CD14-positive monocyte (primary cell): ENCODE data around the gene SMG6. TPM values are rescaled to one million over a fixed set of nuclear protein-coding genes. Genes with fewer than 3 reads are reported as not detected.
A peak's percentile ranks its signal among the peaks of the same experiment; 100 is the strongest.

ENCODE experiments used
- DNase-seq, 3 donors: peaks; one replicate each; pipeline ENCODE4 v3.0.0-alpha.2; 2011 to 2022
- H2AFZ ChIP-seq: 2 replicates; pipeline ENCODE4 v1.6.0; 2012; ENCODE audit warnings: mild to moderate bottlenecking, low read depth, low read length, inconsistent platforms; ENCODE audit not compliant: insufficient read depth, poor library complexity, severe bottlenecking
- H3K27ac ChIP-seq, 2 donors: 1 replicate in 1 of 2; 2 replicates in 1 of 2; pipeline ENCODE4 v1.5.1; 2012 to 2013; ENCODE audit warnings: low read length in 2 of 2, control low read depth in 1 of 2, inconsistent platforms in 1 of 2, low read depth in 1 of 2, mild to moderate bottlenecking in 1 of 2
- H3K27me3 ChIP-seq, 2 donors: one replicate each; pipeline versions ENCODE4 v1.6.0 to v1.6.1; 2011 to 2013; ENCODE audit warnings: low read length in 2 of 2; ENCODE audit not compliant: control insufficient read depth in 2 of 2, insufficient read depth in 2 of 2
- H3K36me3 ChIP-seq, 2 donors: replicated peaks in 1 of 2; 1 replicate in 1 of 2; 2 replicates in 1 of 2; pipeline versions ENCODE4 v1.5.1 to v1.6.1; 2012 to 2013; ENCODE audit warnings: low read length in 2 of 2, control low read depth in 1 of 2, inconsistent platforms in 1 of 2, mild to moderate bottlenecking in 1 of 2; ENCODE audit not compliant: insufficient read depth in 2 of 2, control insufficient read depth in 1 of 2
- H3K4me1 ChIP-seq, 2 donors: 1 replicate in 1 of 2; 2 replicates in 1 of 2; pipeline versions ENCODE4 v1.5.1 to v1.6.1; 2012 to 2013; ENCODE audit warnings: low read length in 2 of 2, control low read depth in 1 of 2, inconsistent platforms in 1 of 2, mild to moderate bottlenecking in 1 of 2, moderate library complexity in 1 of 2; ENCODE audit not compliant: insufficient read depth in 2 of 2, control insufficient read depth in 1 of 2
- H3K4me2 ChIP-seq: replicated peaks from 2 replicates; pipeline ENCODE3; 2012; ENCODE audit warnings: low read length, moderate library complexity, mild to moderate bottlenecking; ENCODE audit not compliant: poor library complexity, severe bottlenecking; ENCODE audit errors: extremely low read depth
- H3K4me3 ChIP-seq, 3 experiments: fragments of 200-600 bp in 1 of 3; sonication (generic) in 1 of 3; replicated peaks in 1 of 3; 1 replicate in 2 of 3; 2 replicates in 1 of 3; pipeline ENCODE4 v1.5.1; 2011 to 2013; ENCODE audit warnings: low read length in 3 of 3, mild to moderate bottlenecking in 3 of 3, control low read depth in 2 of 3, low read depth in 2 of 3, inconsistent platforms in 1 of 3, moderate library complexity in 1 of 3
- H3K79me2 ChIP-seq: 2 replicates; pipeline ENCODE4 v1.6.0; 2012; ENCODE audit warnings: mild to moderate bottlenecking, control low read depth, inconsistent platforms, low read length, moderate library complexity; ENCODE audit not compliant: insufficient read depth
- H3K9ac ChIP-seq: 2 replicates; pipeline ENCODE4 v1.6.0; 2017; ENCODE audit warnings: low read length, mild to moderate bottlenecking; ENCODE audit not compliant: insufficient read depth, poor library complexity, severe bottlenecking
- H3K9me3 ChIP-seq, 2 donors: replicated peaks in 1 of 2; 1 replicate in 1 of 2; 2 replicates in 1 of 2; pipeline versions ENCODE4 v1.5.1 to v1.6.1; 2012 to 2013; ENCODE audit warnings: low read length in 2 of 2, control low read depth in 1 of 2; ENCODE audit not compliant: control insufficient read depth in 1 of 2, insufficient read depth in 1 of 2
- H4K20me1 ChIP-seq: 2 replicates; pipeline ENCODE4 v1.6.0; 2012; ENCODE audit warnings: mild to moderate bottlenecking, low read length, control low read depth, moderate library complexity; ENCODE audit not compliant: insufficient read depth
- H3K27ac Mint-ChIP-seq, 7 donors: one replicate each; pipeline ENCODE4 v1.8.0; 2020; ENCODE audit warnings: mild to moderate bottlenecking in 7 of 7, mixed read lengths in 7 of 7, moderate library complexity in 6 of 7, inconsistent platforms in 2 of 7
- H3K27me3 Mint-ChIP-seq, 3 donors: one replicate each; pipeline ENCODE4 v1.8.0; 2021 to 2022; ENCODE audit warnings: low read depth in 3 of 3, mild to moderate bottlenecking in 3 of 3, mixed read lengths in 3 of 3, moderate library complexity in 3 of 3, inconsistent platforms in 1 of 3
- H3K36me3 Mint-ChIP-seq, 2 donors: one replicate each; pipeline ENCODE4 v1.8.0; 2020; ENCODE audit warnings: mixed read lengths in 2 of 2, inconsistent platforms in 1 of 2, mild to moderate bottlenecking in 1 of 2
- H3K4me1 Mint-ChIP-seq: one replicate; pipeline ENCODE4 v1.8.0; 2020; ENCODE audit warnings: mild to moderate bottlenecking, mixed read lengths
- H3K4me3 Mint-ChIP-seq, 2 donors: one replicate each; pipeline ENCODE4 v1.8.0; 2020; ENCODE audit warnings: mild to moderate bottlenecking in 2 of 2, mixed read lengths in 2 of 2, moderate library complexity in 1 of 2
- H3K9me3 Mint-ChIP-seq, 7 donors: one replicate each; pipeline ENCODE4 v1.8.0; 2020 to 2022; ENCODE audit warnings: mixed read lengths in 7 of 7, mild to moderate bottlenecking in 6 of 7, moderate library complexity in 6 of 7, inconsistent platforms in 2 of 7
- CTCF ChIP-seq: fragments of 200-600 bp; IDR thresholded peaks from one replicate; pipeline ENCODE4 v1.8.0; 2022; ENCODE audit warnings: antibody characterized with exemption, mild to moderate bottlenecking
- WGBS: methylation state at CpG from one replicate; pipeline ENCODE4 v1.1.5; 2013; ENCODE audit warnings: missing lambda C conversion rate; ENCODE audit not compliant: insufficient coverage; 5-methylcytosine and 5-hydroxymethylcytosine counted together
- intact Hi-C, 2 donors: fragments of 100-400 bp; cut with micrococcal nuclease; formaldehyde crosslinking; loops; one replicate each; pipeline versions ENCODE4 v1.15.0 to v1.15.1; 2023
- polyA plus RNA-seq, 3 donors: library from polyadenylated mRNA; depleted of rRNA in 1 of 3; unstranded in 2 of 3; stranded (reverse) in 1 of 3; fragments of 300-500 nt in 2 of 3; fragments of >200 nt in 1 of 3; fragmentation: Illumina TruSeq in 2 of 3; gene quantifications; 1 replicate in 2 of 3; 2 replicates in 1 of 3; pipeline ENCODE4 v1.2.3, GENCODE V29; 2012 to 2021

The SMG6 gene
- polyA plus RNA-seq, 3 donors, result 0.67 to 7.1 (median 1.1) TPM

GRCh38 chr17:2215616-2216364 lies 87.8 kb downstream of the SMG6 start:
- H3K4me1 Mint-ChIP-seq, result peaks cover 27% of the 10 kb centered on the region
- no peaks in the 10 kb centered on the region for H3K79me2 ChIP-seq
- H3K4me3 Mint-ChIP-seq, result peak overlapping the region; percentile 39 to 56
- peaks cover 30 to 50% of the 10 kb centered on the region in 2 donors for H3K36me3 Mint-ChIP-seq
- no peaks in the 10 kb centered on the region for H3K9me3 ChIP-seq
- H3K27me3 Mint-ChIP-seq, result peaks cover 0 to 3% (median 0%) of the 10 kb centered on the region in 3 donors
- H3K36me3 ChIP-seq, result peaks cover 0 to 25% of the 10 kb centered on the region in 2 donors
- H3K27ac ChIP-seq, result no peak overlapping the region
- peaks cover 16 to 26% of the 10 kb centered on the region in 2 donors for H3K4me1 ChIP-seq
- H3K9me3 Mint-ChIP-seq, result no peaks in the 10 kb centered on the region
- H3K27me3 ChIP-seq, result no peaks in the 10 kb centered on the region
- no peak overlapping the region for H2AFZ ChIP-seq
- peak; percentile 25 to 33 (median 26) for DNase-seq
- no peak overlapping the region for H3K9ac ChIP-seq
- WGBS, result 4% methylated on average over 9 of the region's 18 CpGs
- H3K4me3 ChIP-seq, result no peak overlapping the region
- TF ChIP-seq CTCF, result no peak
- peak overlapping the region; percentile 15 for H3K4me2 ChIP-seq
- H4K20me1 ChIP-seq, result peaks cover 4% of the 10 kb centered on the region
- intact Hi-C loops, result no loop called here
- H3K27ac Mint-ChIP-seq, result peak overlapping the region in 4 of 7 donors; percentile 14 to 58 (median 46)

GRCh38 chr17:2214929-2215615 lies 88.5 kb downstream of the SMG6 start:
- H3K4me3 Mint-ChIP-seq, result peak overlapping the region; percentile 39 to 56
- H3K27me3 Mint-ChIP-seq, result peaks cover 0 to 3% (median 0%) of the 10 kb centered on the region in 3 donors
- Histone ChIP-seq H3K4me1 (peaks cover 16 to 26% of the 10 kb centered on the region in 2 donors), H3K36me3 (peaks cover 2 to 29% of the 10 kb centered on the region in 2 donors), H3K9me3 (no peaks in the 10 kb centered on the region), H4K20me1 (peaks cover 4% of the 10 kb centered on the region), H3K27ac (no peak overlapping the region), H3K4me2 (no peak overlapping the region), H3K9ac (no peak overlapping the region), H3K4me3 (no peak overlapping the region), H2AFZ (no peak overlapping the region), H3K27me3 (no peaks in the 10 kb centered on the region), H3K79me2 (no peaks in the 10 kb centered on the region)
- H3K36me3 Mint-ChIP-seq, result peaks cover 33 to 48% of the 10 kb centered on the region in 2 donors
- H3K9me3 Mint-ChIP-seq, result no peaks in the 10 kb centered on the region
- WGBS, result 4% methylated on average over 3 of the region's 11 CpGs
- intact Hi-C loops, result no loop called here
- peak overlapping the region in 3 of 7 donors; percentile 53 to 96 (median 54) for H3K27ac Mint-ChIP-seq
- H3K4me1 Mint-ChIP-seq, result peaks cover 27% of the 10 kb centered on the region
- no peak for DNase-seq
- no peak for TF ChIP-seq CTCF
